Keratinocyte (primary cell): ENCODE data around the gene KIF1B. TPM values are rescaled to one million over a fixed set of nuclear protein-coding genes. Genes with fewer than 3 reads are reported as not detected.

ENCODE experiments used
- DNase-seq: peaks from one replicate; pipeline ENCODE4 v3.0.0-alpha.2; 2011; ENCODE audit warnings: low read depth, missing footprints, low spot score
- FAIRE-seq: peaks from 2 replicates; lab custom pipeline; 2011; peaks lifted over from hg19 to GRCh38; lab: Jason Lieb, UNC
- H2AFZ ChIP-seq: 2 replicates; pipeline ENCODE4 v1.6.0; 2012; ENCODE audit warnings: low read length, control low read depth, inconsistent platforms; ENCODE audit not compliant: control insufficient read depth
- H3K27ac ChIP-seq: 2 replicates; pipeline ENCODE4 v1.5.1; 2011; ENCODE audit warnings: low read length; ENCODE audit not compliant: control insufficient read depth, insufficient read depth
- H3K27me3 ChIP-seq: 3 replicates; pipeline ENCODE4 v1.6.0; 2011; ENCODE audit warnings: low read length; ENCODE audit not compliant: control insufficient read depth, insufficient read depth; ENCODE audit errors: extremely low read depth
- H3K36me3 ChIP-seq, 2 experiments: 2 replicates in 1 of 2; 3 replicates in 1 of 2; pipeline ENCODE4 v1.5.1; 2011; ENCODE audit warnings: low read length in 2 of 2, mild to moderate bottlenecking in 1 of 2; ENCODE audit not compliant: control insufficient read depth in 2 of 2, insufficient read depth in 2 of 2; ENCODE audit errors: extremely low read depth in 1 of 2
- H3K4me1 ChIP-seq: 3 replicates; pipeline ENCODE4 v1.5.1; 2011; ENCODE audit warnings: low read length; ENCODE audit not compliant: control insufficient read depth, insufficient read depth; ENCODE audit errors: extremely low read depth
- H3K4me2 ChIP-seq: 3 replicates; pipeline ENCODE4 v1.6.0; 2011; ENCODE audit warnings: low read depth, low read length; ENCODE audit not compliant: control insufficient read depth, insufficient read depth; ENCODE audit errors: extremely low read depth
- H3K4me3 ChIP-seq, 3 experiments: fragments of 200-600 bp in 1 of 3; sonication (generic) in 1 of 3; 2 replicates in 2 of 3; 3 replicates in 1 of 3; pipeline ENCODE4 v1.5.1; 2011 to 2016; ENCODE audit warnings: low read length in 3 of 3, mild to moderate bottlenecking in 3 of 3, control low read depth in 2 of 3, inconsistent platforms in 1 of 3, low read depth in 1 of 3, mixed read lengths in 1 of 3, mixed run types in 1 of 3, moderate library complexity in 1 of 3; ENCODE audit not compliant: control insufficient read depth in 2 of 3, insufficient read depth in 2 of 3; ENCODE audit errors: extremely low read depth in 1 of 3
- H3K79me2 ChIP-seq: 2 replicates; pipeline ENCODE4 v1.6.0; 2012; ENCODE audit warnings: low read length; ENCODE audit not compliant: control insufficient read depth, insufficient read depth
- H3K9ac ChIP-seq: 3 replicates; pipeline ENCODE4 v1.6.0; 2011; ENCODE audit warnings: low read length; ENCODE audit not compliant: control insufficient read depth, insufficient read depth; ENCODE audit errors: extremely low read depth
- H3K9me1 ChIP-seq: 3 replicates; pipeline ENCODE4 v1.6.0; 2011; ENCODE audit warnings: low read length; ENCODE audit not compliant: control insufficient read depth, insufficient read depth; ENCODE audit errors: extremely low read depth
- H3K9me3 ChIP-seq: 2 replicates; pipeline ENCODE4 v1.5.1; 2012; ENCODE audit warnings: low read depth, low read length; ENCODE audit not compliant: control insufficient read depth
- H4K20me1 ChIP-seq: 3 replicates; pipeline ENCODE4 v1.6.0; 2011; ENCODE audit warnings: low read length; ENCODE audit not compliant: control insufficient read depth, insufficient read depth; ENCODE audit errors: extremely low read depth
- CTCF ChIP-seq, 3 experiments: IDR thresholded peaks in 1 of 3; conservative IDR thresholded peaks in 1 of 3; optimal IDR thresholded peaks in 1 of 3; 2 replicates in 2 of 3; 3 replicates in 1 of 3; pipeline versions ENCODE3 to v1.5.1; 2011; ENCODE audit warnings: low read length in 3 of 3, mild to moderate bottlenecking in 3 of 3, moderate library complexity in 2 of 3, control low read depth in 1 of 3, inconsistent platforms in 1 of 3; ENCODE audit not compliant: insufficient read depth in 2 of 3; ENCODE audit errors: extremely low read depth in 1 of 3
- EZH2 ChIP-seq: IDR thresholded peaks from one replicate; pipeline ENCODE4 v1.6.1; 2012; ENCODE audit warnings: inconsistent platforms, mild to moderate bottlenecking, low read length, moderate library complexity
- dilution Hi-C: fragments of 300-500 bp; cut with MboI; formaldehyde crosslinking; loops from one replicate; pipeline ENCODE4 v1.7.0; 2020; ENCODE audit warnings: low sequenced_read_pairs; ENCODE audit not compliant: extremely low pct_ligation_motif_present
- polyA plus RNA-seq, 5 experiments: library from polyadenylated mRNA; depleted of rRNA in 3 of 5; stranded (reverse) in 3 of 5; stranded (forward) in 1 of 5; unstranded in 1 of 5; fragments of >200 nt; gene quantifications; 1 replicate in 1 of 5; 2 replicates in 3 of 5; 3 replicates in 1 of 5; pipeline versions ENCODE4 v1.2.1 to v1.2.3, GENCODE V29; 2011 to 2012; ENCODE audit warnings: missing spikeins in 2 of 5, low read depth in 1 of 5, low replicate concordance in 1 of 5

The KIF1B gene
- polyA plus RNA-seq, 1 donor (not counting 4 experiments of a cell fraction or from before 2014, with no cell fraction given), result 15.1 TPM

DNA sequence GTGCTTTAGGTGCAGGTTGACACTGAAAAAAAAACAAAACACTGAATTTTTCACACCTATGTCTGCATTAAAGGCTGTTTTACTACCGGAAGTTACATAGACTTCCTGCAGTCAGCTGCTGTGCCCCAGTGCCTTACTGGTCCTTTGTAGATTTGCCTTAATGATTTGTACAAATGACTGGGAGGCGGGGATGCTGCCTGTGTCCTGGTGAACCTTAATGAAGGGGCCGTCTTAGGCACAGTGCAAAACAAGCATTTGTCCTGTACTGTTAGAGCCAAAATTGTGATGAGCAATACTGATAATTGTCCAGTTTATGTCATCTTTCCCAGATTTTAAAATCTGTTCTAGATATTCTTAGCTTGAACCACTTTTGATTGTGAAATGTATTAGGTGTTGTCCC, 97.6 kb downstream of the KIF1B start:
- Histone ChIP-seq H3K36me3 (peaks cover 7 to 16% of the 10 kb centered on the region in 2 experiments), H3K4me2 (no peak overlapping the region), H3K27ac (no peak overlapping the region), H4K20me1 (peaks cover 3% of the 10 kb centered on the region), H3K9me3 (no peaks in the 10 kb centered on the region), H3K27me3 (no peaks in the 10 kb centered on the region), H3K9me1 (no peaks in the 10 kb centered on the region), H3K4me1 (no peaks in the 10 kb centered on the region), H3K4me3 (no peak overlapping the region), H3K79me2 (no peaks in the 10 kb centered on the region), H3K9ac (no peak overlapping the region), H2AFZ (no peak overlapping the region)
- DNase-seq (no peak), FAIRE-seq (no peak)
- no peak for TF ChIP-seq CTCF (optimal IDR thresholded peaks at IDR 0.05 in 1 of 3, IDR thresholded peaks at IDR 0.05 in 1 of 3, conservative IDR thresholded peaks at IDR 0.05 in 1 of 3; ENCODE audit: extremely low read depth in 1 of 3, insufficient read depth in 2 of 3, low read length in 3 of 3)
- dilution Hi-C loops, result no loop called here

DNA sequence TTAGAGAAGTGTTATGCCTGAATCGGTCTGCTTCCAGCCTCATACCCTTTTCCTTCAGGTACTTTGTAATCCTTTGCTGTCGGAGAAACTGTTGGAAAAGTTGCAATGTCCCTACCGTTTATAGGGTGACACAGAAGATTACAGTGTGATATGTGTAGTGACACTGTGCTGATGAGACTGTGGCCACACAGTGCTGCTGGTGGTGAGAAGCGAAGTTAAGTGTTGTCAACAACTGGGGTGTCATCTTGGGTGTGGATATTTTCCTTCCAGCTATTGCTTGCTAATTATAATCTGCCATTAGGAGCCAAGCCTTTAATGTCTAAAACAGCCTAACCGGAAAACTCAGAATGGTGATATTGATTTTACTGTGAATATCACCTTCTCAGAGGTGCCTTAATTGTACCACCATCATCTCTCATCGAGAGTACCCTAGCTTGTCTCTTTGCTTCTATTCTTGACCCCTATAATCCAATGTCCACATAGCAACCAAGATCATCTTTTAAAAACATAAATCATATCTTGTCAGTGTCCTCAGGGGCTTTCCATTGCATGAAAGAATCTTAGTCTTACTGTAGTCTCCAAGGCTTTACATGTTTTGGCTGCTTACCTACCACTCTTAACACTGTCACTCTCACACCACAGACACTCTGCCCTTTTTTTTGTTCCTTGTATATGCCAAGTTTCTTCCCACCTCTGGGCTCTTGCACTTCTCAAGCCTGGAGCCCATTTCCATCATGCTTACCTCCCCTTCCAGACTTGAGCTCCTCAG, 99.1 kb downstream of the KIF1B start:
- TF ChIP-seq EZH2 (no peak), CTCF (optimal IDR thresholded peaks at IDR 0.05 in 1 of 3, IDR thresholded peaks at IDR 0.05 in 1 of 3, conservative IDR thresholded peaks at IDR 0.05 in 1 of 3; ENCODE audit: extremely low read depth in 1 of 3, insufficient read depth in 2 of 3, low read length in 3 of 3) (no peak)
- Histone ChIP-seq H3K9me1 (no peaks in the 10 kb centered on the region), H3K4me1 (no peaks in the 10 kb centered on the region), H3K27ac (no peak overlapping the region), H3K36me3 (peaks cover 0 to 4% of the 10 kb centered on the region in 2 experiments), H3K79me2 (no peaks in the 10 kb centered on the region), H3K9ac (no peak overlapping the region), H3K4me2 (no peak overlapping the region), H3K4me3 (no peak overlapping the region), H3K9me3 (no peaks in the 10 kb centered on the region), H3K27me3 (no peaks in the 10 kb centered on the region), H2AFZ (no peak overlapping the region), H4K20me1 (no peaks in the 10 kb centered on the region)
- no peak for FAIRE-seq
- DNase-seq, result no peak
- dilution Hi-C loops, result no loop called here
